HG02870 (cell line): Measurements from ENCODE around the gene CALHM3.
A peak's percentile ranks its signal among the peaks of the same experiment; 100 is the strongest.
"Not testable (repeated sequence)": the region's sequence is repeated elsewhere in the genome, so short reads cannot be mapped to it uniquely, and the experiment has no call there.

Experiments used
- ATAC-seq: cut with Tn5 transposase; IDR thresholded peaks from one replicate; pipeline ENCODE4 v1.9.1; 2021; ENCODE audit warnings: mild to moderate bottlenecking, moderate library complexity; ENCODE audit not compliant: unreplicated experiment

CALHM3 gene

DNA sequence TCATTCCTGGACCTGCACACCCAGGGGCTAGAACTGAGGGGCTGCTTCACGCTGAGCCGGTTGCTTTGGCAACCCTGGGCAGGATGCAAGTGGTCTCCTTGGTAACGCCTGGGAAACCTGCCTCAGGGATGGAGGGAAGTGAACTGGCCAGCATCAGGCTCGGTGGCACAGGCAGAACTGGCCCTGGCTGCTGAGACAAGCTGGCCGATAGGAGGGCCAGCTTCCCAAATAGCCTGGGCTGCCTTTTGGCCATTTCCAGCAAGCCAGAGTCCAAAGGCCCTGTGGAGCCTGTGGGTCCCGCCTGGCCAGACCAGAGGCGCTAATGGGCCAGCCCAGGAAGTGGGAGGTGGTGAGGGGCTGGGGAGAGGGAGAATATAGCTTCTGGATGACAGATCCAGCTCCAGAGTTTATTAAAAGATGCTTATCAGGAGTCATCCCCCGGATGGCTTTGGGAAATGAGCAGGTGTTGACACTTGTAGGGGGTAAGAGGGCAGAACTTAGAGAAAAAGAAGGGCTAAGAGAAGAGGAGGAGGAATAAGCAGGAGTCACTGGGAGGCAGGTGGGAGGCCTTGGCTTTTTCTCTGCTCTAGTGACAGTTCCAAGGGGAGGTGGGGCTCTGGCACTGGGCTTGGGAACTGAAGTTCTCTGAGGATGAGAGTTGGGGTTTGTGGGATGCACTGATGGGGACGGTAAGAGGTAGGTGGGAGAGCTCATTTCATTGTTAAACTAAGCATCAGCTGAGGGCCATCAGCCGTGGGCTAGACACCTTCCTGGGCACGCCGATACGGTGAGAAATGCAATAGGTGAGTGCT is 24.0 kb upstream of the CALHM3 start:
- ATAC-seq: no peak

GRCh38 chr10:103501186-103501585 is 22.1 kb upstream of the CALHM3 start:
- ATAC-seq: no peak

- ATAC-seq: no peak
These were observed 21.4 kb upstream of the CALHM3 start for GRCh38 chr10:103500481-103500880.

- ATAC-seq: no peak
These were observed 20.8 kb upstream of the CALHM3 start for GRCh38 chr10:103499881-103500280.

DNA sequence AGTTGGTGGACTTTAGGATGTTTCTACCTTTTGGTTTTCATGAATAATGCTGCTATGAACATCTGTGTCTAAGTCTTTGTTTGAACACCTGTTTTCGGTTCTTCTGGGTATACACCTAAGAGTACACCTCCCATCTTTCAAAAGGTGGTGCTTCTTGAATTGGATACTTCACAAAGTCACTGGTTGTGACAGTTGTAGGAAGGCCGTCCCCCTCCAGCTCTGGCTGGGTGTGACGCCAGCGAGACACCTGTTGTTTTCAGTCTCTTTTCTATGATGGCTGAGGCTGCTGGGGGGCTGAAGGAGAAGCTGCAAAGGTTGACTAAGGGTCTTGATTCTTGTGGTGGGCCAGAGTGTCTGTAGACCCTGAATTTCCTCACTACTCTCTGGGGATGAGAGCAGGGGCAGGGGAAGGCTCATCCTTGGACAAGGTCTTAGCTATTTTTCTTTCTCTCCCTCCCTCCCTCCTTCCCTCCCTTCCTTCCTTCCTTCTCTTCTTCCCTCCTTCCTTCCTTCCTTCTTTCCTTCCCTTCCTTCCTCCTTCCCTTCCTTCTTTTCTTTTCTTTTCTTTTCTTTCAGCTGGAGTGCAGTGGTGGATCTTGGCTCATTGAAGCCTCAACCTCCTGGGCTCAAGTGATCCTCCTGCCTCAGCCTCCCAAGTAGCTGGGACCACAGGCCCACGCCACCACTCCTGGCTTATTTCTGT is 20.0 kb upstream of the CALHM3 start:
- ATAC-seq: no peak

DNA sequence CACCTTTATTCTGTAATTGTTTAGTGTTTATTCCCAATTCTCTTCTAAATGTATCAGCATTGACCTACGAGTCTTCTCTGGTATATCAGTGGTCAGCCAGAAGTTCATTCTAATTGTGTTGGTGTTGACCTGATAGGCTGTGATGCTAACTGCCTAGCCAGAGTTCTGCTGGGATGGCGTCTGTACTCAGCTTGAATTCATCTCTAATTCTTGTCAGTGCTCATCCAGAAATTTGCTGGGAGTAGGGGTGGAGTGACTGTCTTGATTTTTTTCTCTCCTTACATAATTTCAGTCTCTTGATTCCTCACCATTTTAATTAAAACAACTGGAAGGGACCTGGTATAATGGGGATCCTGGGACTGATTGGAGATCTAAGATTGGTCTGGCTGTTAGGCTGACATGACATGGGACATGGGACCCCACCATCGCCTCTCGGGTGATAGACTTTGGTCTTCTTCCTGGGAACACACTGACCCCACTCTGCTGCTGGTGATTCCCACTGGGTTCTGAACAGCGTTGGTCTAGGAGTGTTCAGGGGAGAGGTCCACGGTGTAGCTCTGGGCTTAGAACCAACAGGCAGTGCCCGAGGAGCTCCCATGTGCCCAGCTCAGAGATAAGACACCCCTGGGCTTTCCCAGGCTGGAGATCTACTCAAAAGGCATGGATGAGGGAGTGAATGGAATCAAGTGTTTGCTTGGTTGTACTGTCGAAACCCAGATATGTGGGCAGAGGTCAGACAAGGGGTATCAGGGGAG is 18.3 kb upstream of the CALHM3 start:
- no peak for ATAC-seq

DNA sequence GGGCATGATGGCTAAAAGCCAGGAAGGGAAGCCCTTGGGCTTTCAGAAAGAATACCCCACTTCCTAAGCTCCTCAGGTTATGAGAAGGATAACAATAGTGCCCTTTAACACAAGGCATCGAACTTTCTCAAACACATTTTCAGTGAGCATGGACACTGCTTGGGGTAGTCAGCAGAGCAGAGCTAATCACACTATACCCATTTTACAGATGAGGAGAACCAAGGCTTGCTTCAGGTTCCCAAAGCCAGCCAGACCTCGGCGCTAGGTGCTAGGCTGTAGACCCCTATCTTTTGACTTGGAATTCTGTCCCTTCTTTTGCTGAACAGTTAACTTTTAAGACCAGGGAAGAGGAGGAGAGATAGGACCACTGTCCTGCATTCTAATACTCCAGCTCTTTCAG is 16.3 kb upstream of the CALHM3 start:
- no peak for ATAC-seq

- ATAC-seq: no peak
These were observed 15.2 kb upstream of the CALHM3 start for GRCh38 chr10:103493916-103494877.

DNA sequence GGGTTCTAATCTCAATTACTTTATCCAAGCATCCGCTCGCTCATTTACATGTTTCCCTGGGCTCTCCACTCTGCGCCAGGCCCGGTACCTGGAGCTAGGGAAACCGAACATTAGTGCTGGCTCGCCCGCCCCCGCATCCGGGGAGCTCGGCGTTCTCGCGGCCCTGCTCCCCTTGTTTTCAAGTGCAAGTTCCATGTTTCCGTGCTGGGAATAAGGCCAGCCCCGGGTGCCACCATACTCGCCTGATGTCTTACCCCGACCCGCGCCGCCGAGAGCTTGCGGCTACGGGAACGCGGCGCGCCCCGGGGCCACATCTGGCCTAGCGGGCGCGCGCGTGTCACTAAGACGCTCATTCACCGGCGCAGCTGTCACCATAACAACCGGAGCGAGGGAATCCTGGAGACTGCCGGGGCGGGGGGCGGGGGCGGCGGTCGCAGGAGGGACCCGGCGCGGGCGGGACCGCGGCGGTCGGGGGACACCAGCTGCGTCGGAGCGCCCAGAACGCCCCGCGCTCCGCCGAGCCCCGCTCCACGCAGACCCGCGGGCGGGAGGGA is 14.4 kb upstream of the CALHM3 start, which contains the start of gene NEURL1:
NEURL1 (plus strand) TSS at position 344 of the 554 bp plus-strand sequence. CDS start 683 bp downstream, outside the sequence.
- no peak for ATAC-seq

- no peak for ATAC-seq
These were observed 13.7 kb upstream of the CALHM3 start for GRCh38 chr10:103492655-103493261.

- no peak for ATAC-seq
These were observed 12.8 kb upstream of the CALHM3 start for GRCh38 chr10:103491729-103492364.

- ATAC-seq: no peak
These were observed 11.9 kb upstream of the CALHM3 start for GRCh38 chr10:103490986-103491314.

- ATAC-seq: no peak
These were observed 8.3 kb upstream of the CALHM3 start for GRCh38 chr10:103487410-103487708.

DNA sequence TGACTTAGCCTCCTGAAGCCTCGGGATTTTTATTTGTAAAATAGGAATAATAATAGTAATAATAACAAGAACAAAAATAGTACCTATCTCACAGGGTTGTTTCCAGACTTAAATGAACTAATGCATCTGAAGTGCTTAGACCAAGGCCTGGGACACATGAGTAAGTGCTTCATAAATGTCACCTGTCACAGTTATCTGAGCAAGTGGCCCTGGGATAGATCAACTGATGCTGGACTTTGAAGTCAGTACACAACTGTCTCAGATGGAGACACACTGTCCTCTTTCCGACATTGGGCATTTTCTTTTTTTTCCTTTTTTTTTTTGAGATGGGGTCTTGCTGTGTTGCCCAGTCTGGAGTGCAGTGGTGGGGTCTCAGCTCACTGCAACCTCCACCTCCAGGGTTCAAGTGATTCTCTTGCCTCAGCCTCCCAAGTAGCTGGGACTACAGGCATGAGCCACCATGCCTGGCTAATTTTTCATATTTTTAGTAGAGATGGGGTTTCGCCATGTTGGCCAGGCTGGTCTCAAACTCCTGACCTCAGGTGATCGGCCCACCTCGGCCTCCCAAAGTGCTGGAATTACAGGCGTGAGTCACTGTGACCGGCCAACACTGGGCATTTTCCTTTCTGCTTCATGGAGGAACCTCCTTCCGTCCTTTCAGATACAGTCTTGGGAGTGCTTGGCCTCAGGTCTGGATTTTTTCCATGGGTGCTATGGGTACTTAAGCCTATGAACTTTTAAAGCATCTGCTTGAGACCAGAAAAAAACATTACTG is 7.8 kb upstream of the CALHM3 start:
- ATAC-seq: not testable (repeated sequence)

DNA sequence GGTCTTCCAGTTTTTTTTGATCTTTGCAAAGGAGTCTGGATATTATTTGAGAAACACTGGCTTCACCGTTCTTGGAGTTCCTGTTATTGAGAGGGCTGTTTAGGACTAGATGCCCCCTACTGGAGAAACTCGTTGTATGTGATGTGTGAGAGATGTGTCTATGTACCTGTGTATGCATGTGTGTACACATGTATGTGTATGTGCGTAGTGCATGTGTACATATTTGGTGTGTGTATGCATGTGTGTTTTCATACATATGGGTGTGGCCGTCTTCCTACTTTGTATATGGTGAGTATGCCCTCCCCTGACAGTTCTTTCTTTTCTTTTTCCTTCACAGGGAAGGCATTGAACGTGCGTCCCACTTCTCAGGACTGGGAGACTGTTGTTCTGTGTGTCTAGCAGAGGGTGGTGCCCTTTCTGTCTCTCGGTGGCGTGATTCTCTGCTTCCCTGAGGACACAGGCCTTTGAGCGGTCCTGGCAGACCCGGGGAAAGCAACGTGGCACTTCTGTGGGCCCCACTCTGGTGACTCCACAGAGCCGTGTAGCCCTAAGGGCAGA is 3.0 kb upstream of the CALHM3 start:
- peak; percentile 76 for ATAC-seq

- no peak for ATAC-seq
These were observed 1.5 kb upstream of the CALHM3 start for GRCh38 chr10:103480521-103480920.

DNA sequence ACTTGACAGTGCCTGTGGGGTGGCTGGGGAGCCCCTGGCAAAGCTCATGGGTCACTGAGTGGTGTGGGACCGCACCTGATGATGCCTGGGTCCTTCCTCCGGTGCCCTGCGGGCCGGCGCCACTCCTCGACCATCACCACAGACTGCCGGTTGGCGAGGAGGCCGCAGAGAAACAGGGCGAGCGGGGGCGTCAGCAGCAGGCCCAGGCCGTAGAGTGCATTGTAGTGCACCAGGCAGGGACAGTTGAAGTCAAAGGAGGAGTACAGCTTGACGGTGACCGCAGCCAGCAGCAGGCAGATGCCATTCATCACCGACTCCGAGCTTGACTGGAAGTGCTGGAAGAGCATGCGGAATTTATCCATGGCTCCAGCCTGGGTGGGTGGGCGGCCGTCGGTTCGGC is 369 bp downstream of the CALHM3 start:
- no peak for ATAC-seq

DNA sequence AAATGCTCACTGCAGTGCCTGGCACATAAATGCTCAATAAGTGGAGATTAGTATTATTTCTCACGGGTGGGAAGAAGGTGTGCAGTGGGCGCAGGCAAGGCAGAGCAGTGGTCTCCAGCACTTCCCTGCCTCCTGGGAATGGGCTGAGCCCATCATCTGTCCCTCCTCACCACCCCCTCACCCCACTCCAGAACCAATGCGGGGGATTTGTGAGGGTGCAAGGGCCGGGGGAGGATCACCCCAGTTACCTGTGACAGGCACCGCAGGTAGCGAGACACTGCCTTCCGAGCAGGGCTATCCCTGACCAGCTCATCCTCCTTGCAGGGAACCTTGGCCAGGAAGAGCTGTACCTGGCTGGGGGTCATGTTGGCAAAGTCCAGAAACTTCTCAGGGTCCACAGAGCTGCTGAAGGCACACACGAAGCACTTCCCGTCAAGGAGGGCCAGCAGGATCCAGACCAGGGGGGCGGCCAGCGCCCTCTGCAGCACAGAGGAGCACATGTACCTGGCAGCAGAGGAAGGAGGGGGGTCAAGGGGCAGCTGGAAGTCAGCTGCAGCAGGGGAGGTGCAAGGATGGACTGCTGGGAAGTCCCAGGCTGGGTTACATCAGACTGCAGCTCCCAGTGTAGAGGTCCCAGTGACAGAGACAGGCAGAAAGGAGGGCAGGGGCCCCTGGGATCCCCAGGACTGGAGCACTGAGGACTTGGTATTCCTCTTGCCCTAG is 2.8 kb downstream of the CALHM3 start:
- ATAC-seq: no peak
